Peyer's patch (tissue), 4 donors: ENCODE results near the gene CXXC4. TPM values are rescaled to one million over a fixed set of nuclear protein-coding genes. Genes with fewer than 3 reads are reported as not detected.

Experiments
- DNase-seq, 3 donors: peaks; one replicate each; pipeline ENCODE4 v3.0.0-alpha.2; 2017 to 2019
- H3K27ac ChIP-seq, 4 donors: fragments of 200-600 bp; sonication (generic); one replicate each; pipeline ENCODE4 v1.5.1; 2016 to 2019
- H3K27me3 ChIP-seq, 2 donors: fragments of 200-600 bp; sonication (generic); one replicate each; pipeline ENCODE4 v1.5.1; 2019
- H3K36me3 ChIP-seq, 3 donors: fragments of 200-600 bp; sonication (generic); one replicate each; pipeline ENCODE4 v1.5.1; 2016 to 2019
- H3K4me1 ChIP-seq, 4 donors: fragments of 200-600 bp; sonication (generic); one replicate each; pipeline ENCODE4 v1.5.1; 2016 to 2019
- H3K4me3 ChIP-seq, 4 donors: fragments of 200-600 bp; sonication (generic); 1 replicate in 3 of 4; 2 replicates in 1 of 4; pipeline ENCODE4 v1.5.1; 2016 to 2019; ENCODE audit warnings: mild to moderate bottlenecking in 1 of 4
- H3K9me3 ChIP-seq, 4 donors: fragments of 200-600 bp; sonication (generic); one replicate each; pipeline ENCODE4 v1.5.1; 2016 to 2019; ENCODE audit warnings: mild to moderate bottlenecking in 1 of 4
- POLR2A ChIP-seq, 2 donors: fragments of 450-650 bp; IDR thresholded peaks; one replicate each; pipeline ENCODE4 v1.5.1; 2017; ENCODE audit warnings: antibody characterized with exemption in 2 of 2, mild to moderate bottlenecking in 2 of 2, moderate library complexity in 2 of 2
- total RNA-seq, 4 donors: library from RNA; depleted of rRNA; stranded (reverse); fragments of >200 nt; gene quantifications; one replicate each; pipeline ENCODE4 v1.1.0, GENCODE V29; 2016
- TF ChIP-seq, protein P1 (sequence below), 6 experiments: fragments of 450-650 bp in 4 of 6; fragments of 200-600 bp in 2 of 6; sonication (generic) in 1 of 6; IDR thresholded peaks; one replicate each; pipeline ENCODE4 v1.5.1; 2017 to 2019; ENCODE audit warnings: antibody characterized with exemption in 6 of 6, mild to moderate bottlenecking in 3 of 6, moderate library complexity in 1 of 6

Gene CXXC4
- total RNA-seq, 4 donors from 2014 or later: 3.3 to 5.0 (median 3.4) TPM

DNA sequence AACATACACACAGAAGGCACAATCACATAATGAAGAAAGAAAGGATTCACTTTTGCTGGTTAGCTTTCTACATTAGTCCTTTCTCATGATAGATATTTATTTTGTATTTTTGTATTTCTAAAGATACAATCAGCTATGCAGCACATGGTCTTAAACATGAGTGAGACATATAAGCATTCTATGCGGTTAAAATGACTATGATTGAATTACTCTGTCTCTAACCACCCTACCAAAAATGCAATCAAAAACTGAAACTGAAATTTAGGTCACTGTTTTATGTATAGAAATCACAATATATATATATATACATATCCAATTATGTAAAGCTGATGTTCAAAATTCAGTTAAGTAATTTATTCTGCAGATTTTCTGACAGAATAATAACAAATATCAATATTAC is 21.9 kb downstream of the CXXC4 start:
- Histone ChIP-seq H3K4me1 (no peaks in the 10 kb centered on the region), H3K9me3 (no peaks in the 10 kb centered on the region), H3K36me3 (no peaks in the 10 kb centered on the region), H3K4me3 (no peak overlapping the region), H3K27me3 (no peaks in the 10 kb centered on the region), H3K27ac (no peak overlapping the region)
- DNase-seq: no peak
- TF ChIP-seq, protein P1, sequence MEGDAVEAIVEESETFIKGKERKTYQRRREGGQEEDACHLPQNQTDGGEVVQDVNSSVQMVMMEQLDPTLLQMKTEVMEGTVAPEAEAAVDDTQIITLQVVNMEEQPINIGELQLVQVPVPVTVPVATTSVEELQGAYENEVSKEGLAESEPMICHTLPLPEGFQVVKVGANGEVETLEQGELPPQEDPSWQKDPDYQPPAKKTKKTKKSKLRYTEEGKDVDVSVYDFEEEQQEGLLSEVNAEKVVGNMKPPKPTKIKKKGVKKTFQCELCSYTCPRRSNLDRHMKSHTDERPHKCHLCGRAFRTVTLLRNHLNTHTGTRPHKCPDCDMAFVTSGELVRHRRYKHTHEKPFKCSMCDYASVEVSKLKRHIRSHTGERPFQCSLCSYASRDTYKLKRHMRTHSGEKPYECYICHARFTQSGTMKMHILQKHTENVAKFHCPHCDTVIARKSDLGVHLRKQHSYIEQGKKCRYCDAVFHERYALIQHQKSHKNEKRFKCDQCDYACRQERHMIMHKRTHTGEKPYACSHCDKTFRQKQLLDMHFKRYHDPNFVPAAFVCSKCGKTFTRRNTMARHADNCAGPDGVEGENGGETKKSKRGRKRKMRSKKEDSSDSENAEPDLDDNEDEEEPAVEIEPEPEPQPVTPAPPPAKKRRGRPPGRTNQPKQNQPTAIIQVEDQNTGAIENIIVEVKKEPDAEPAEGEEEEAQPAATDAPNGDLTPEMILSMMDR (IDR thresholded peaks at IDR 0.05): no peak
- TF ChIP-seq POLR2A (IDR thresholded peaks at IDR 0.05): no peak

DNA sequence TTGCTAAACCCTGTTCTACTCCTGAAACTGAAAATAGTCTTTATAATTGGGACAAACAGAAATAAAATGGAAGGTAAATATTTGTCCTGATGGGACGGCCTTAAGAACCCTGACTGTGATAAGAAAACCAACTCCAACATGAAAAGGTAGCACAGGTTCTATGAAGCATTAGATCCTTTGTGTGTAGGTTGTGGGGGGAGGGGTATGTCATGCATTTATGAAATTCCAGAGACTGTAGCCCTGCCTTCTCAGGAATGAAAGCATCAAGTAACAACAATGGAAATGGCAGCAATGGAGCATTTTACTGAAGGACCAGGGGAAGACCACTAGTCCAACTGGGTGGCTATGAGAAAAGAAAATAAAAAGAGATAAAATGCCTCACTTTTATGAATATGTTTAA is 23.9 kb downstream of the CXXC4 start:
- no peaks in the 10 kb centered on the region for H3K4me1 ChIP-seq
- H3K9me3 ChIP-seq: no peaks in the 10 kb centered on the region
- TF ChIP-seq, protein P1 (IDR thresholded peaks at IDR 0.05): no peak
- no peaks in the 10 kb centered on the region for H3K27me3 ChIP-seq
- H3K27ac ChIP-seq: no peak overlapping the region
- DNase-seq: no peak
- no peak overlapping the region for H3K4me3 ChIP-seq
- H3K36me3 ChIP-seq: no peaks in the 10 kb centered on the region

DNA sequence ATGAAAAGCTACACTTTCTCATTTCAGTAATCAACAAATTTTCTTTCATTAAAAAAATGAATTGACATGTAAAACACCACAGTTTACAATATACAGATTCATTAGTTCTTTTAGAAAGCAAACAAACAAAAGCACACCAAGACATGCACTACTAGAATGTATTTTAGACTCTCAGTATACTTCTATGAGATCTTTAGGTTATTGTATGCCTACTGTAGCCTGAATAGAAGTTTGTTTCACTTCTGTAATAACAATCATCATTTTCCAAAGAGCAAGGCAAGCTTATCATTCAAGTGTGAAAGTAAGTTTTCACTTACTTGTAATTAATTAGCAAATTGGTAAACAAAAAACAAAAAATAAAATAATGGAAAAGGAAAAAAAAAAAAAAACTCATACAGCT is 24.9 kb downstream of the CXXC4 start:
- Histone ChIP-seq H3K36me3 (no peaks in the 10 kb centered on the region), H3K27me3 (no peaks in the 10 kb centered on the region), H3K9me3 (no peaks in the 10 kb centered on the region), H3K27ac (no peak overlapping the region), H3K4me3 (no peak overlapping the region), H3K4me1 (no peaks in the 10 kb centered on the region)
- no peak for DNase-seq
- TF ChIP-seq, protein P1 (IDR thresholded peaks at IDR 0.05): no peak
- TF ChIP-seq POLR2A (IDR thresholded peaks at IDR 0.05): no peak

DNA sequence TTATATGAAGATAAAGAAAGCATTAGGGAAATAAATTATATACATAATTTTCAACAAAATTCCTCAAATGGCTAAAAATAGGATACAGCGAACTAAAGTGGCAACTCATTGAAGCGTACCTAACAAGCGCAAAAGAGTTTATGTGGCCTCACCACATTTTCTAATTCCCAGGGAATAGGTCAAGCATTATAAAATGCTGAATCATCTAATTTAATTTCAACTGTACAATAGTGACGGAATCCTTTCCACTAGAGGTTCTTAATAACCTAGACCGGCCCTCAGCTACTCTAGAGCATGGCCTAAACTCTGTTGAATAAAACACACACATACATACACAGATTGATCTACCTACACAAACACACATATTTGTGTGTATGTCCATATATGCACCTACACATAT is 29.1 kb downstream of the CXXC4 start:
- no peak overlapping the region for H3K27ac ChIP-seq

DNA sequence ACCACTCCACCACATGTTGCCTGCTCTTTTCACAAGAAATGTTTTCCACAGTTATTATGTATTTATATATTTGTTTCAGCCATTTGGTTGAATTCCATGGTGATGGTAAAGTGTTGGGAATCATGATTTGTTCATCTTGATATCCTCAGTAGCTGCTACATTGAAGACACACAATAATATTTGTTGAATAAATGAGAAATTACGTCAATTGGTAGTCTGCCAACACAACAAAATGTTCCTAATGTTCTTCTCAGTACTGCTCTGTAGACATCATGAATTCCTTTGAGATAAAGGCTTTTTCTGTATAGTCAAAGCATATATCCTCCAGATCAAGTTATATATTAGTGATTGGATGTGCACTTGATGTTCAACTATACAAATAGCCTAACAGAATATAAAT is 29.5 kb downstream of the CXXC4 start:
- Histone ChIP-seq H3K27ac (no peak overlapping the region), H3K36me3 (no peaks in the 10 kb centered on the region), H3K9me3 (no peaks in the 10 kb centered on the region), H3K4me3 (no peak overlapping the region), H3K27me3 (no peaks in the 10 kb centered on the region), H3K4me1 (no peaks in the 10 kb centered on the region)
- TF ChIP-seq, protein P1 (IDR thresholded peaks at IDR 0.05): no peak
- TF ChIP-seq POLR2A (IDR thresholded peaks at IDR 0.05): no peak
- no peak for DNase-seq

More for the DNA sequence above, 29.1 kb downstream of the CXXC4 start:
- DNase-seq: no peak
- H3K4me3 ChIP-seq: no peak overlapping the region
- TF ChIP-seq POLR2A (IDR thresholded peaks at IDR 0.05): no peak
- TF ChIP-seq, protein P1 (IDR thresholded peaks at IDR 0.05): no peak
- H3K9me3 ChIP-seq: no peaks in the 10 kb centered on the region
- H3K4me1 ChIP-seq: no peaks in the 10 kb centered on the region
- H3K36me3 ChIP-seq: no peaks in the 10 kb centered on the region
- no peaks in the 10 kb centered on the region for H3K27me3 ChIP-seq

DNA sequence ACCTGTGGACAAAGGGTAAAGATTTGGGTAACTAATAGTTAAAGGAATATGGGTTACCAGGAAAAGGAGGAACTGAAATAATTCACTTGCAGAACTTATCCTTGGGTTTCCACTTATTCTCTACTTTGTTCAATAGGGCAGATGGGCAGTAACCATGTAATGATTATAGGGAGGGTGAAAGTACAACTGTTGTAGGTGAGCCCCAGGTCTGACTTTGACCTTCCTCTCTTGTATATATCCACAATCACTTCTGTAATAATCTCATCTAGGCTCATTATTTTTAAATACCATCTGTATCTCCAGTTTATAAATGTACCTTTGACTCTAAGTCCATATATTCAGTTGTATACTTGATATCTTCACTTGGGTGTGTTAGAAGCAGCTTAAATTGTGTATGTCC is 32.1 kb downstream of the CXXC4 start:
- H3K36me3 ChIP-seq: no peaks in the 10 kb centered on the region
- H3K4me1 ChIP-seq: no peaks in the 10 kb centered on the region
- no peak overlapping the region for H3K4me3 ChIP-seq
- DNase-seq: no peak
- TF ChIP-seq, protein P1 (IDR thresholded peaks at IDR 0.05): no peak
- TF ChIP-seq POLR2A (IDR thresholded peaks at IDR 0.05): no peak
- H3K9me3 ChIP-seq: no peaks in the 10 kb centered on the region
- no peaks in the 10 kb centered on the region for H3K27me3 ChIP-seq
- peak overlapping the region in 1 of 4 donors; percentile 9 for H3K27ac ChIP-seq
